ENCODE measurements around the gene CSNK1E.

The CSNK1E gene

DNA sequence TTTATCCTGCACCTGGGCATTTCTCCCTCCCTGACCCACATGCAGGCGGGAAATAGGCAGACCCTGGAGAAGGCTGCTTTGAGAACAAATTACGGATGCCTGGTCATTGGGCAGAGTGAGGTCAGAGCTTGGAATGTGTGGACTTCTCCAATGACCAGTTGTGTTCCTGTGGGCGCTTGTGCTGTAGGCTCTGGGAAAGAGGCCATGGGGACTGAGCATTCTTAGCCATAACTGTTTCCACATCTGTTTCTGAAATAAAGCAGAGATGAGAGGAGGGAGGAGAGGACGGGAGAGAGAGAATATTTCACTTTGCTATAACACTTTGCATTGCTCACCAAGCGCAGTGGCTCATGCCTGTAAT, 33.2 kb downstream of the CSNK1E start:
- TF ChIP-seq, protein P1, sequence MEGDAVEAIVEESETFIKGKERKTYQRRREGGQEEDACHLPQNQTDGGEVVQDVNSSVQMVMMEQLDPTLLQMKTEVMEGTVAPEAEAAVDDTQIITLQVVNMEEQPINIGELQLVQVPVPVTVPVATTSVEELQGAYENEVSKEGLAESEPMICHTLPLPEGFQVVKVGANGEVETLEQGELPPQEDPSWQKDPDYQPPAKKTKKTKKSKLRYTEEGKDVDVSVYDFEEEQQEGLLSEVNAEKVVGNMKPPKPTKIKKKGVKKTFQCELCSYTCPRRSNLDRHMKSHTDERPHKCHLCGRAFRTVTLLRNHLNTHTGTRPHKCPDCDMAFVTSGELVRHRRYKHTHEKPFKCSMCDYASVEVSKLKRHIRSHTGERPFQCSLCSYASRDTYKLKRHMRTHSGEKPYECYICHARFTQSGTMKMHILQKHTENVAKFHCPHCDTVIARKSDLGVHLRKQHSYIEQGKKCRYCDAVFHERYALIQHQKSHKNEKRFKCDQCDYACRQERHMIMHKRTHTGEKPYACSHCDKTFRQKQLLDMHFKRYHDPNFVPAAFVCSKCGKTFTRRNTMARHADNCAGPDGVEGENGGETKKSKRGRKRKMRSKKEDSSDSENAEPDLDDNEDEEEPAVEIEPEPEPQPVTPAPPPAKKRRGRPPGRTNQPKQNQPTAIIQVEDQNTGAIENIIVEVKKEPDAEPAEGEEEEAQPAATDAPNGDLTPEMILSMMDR (IDR thresholded peaks at IDR 0.05; ENCODE audit: control extremely low read depth, extremely low read depth, low read depth, missing control alignments), result no peak
- CTCF ChIA-PET, result interaction anchor here (1.8 kb wide), 1 partner anchor 14 kb away, joined by 6 read pairs; no protein-coding TSS in a partner anchor
- POLR2A ChIA-PET, result no interaction called here
- no peak for DNase-seq (ENCODE audit: extremely low spot score)

DNA sequence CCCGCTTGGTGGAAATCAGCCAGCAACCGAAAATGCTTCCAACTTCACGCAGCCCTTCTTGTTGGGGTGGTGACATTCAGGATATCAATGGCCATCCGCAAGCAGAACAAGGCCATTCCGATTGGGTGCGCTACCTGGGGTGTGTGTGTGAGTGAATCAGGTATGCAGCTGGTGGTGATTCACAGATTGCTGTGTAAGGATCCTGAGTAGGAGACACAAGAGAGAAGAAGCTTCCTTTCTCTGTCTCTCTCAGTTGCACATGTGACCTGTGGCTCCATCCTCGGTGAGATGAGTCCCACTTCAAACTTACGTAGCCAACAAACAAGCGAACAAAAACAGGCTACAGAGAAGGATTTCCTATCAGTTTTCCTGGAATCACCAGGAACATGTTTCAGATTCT, 34.8 kb downstream of the CSNK1E start:
- no peak for DNase-seq (ENCODE audit: extremely low spot score)
- ChIA-PET POLR2A (no interaction called here), CTCF (no interaction called here)
- TF ChIP-seq, protein P1 (IDR thresholded peaks at IDR 0.05; ENCODE audit: control extremely low read depth, extremely low read depth, low read depth, missing control alignments), result no peak

DNA sequence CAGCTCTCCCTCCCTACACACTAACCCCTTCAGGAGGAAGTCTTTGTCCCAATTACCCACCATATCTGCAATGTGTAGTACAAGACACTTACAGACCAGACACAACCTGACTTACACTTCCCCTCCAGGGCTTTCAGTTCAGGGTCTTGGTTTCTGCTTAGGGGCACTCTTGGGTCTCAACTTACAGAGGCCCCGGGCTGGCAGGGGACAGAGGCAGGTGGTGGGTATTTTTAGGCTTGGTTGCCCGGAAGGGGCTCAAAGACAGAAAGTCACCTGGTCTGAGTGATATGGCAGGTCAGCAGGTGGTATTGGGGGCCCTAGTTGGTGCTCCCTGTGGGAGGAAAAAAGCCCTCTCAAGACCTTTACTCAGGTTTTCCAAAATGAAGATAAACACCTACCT, 41.1 kb downstream of the CSNK1E start:
- TF ChIP-seq, protein P1 (IDR thresholded peaks at IDR 0.05; ENCODE audit: control extremely low read depth, extremely low read depth, low read depth, missing control alignments), result no peak
- ChIA-PET CTCF (no interaction called here), POLR2A (no interaction called here)
- no peak for DNase-seq (ENCODE audit: extremely low spot score)

DNA sequence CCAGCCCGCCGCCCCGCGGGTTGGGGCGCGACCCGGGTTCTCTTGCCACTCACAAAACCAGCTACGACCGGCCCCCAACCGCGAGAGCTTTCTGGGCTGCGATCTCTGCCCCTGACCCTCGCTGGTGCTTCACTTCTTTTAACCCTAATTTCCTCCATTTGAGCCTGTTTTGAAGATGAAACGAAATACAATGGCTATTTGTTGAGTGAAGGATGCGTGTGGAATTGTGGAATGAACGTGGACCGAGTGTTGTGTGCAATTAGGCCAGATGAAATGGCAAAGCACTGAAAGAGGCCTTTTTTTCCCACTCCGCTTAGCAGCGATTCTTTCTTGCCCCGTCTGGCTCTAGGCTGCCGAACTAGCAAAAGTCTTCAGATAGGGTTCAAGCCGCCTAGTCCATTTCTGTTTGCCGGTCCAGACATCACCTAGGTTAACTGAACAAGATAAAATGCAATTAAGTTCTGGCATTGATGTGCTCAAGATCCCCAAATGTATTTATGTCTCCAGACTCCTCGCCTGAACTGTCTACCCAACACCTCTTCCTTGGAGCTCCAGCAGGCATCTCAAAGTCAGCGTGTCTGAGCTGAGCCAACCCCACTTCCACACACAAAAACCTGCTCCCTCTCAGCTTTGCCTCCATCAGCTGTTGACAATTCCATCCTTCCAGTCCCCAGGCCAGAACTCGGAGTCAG, 44.0 kb downstream of the CSNK1E start:
- TF ChIP-seq, protein P1 (IDR thresholded peaks at IDR 0.05; ENCODE audit: control extremely low read depth, extremely low read depth, low read depth, missing control alignments), result no peak
- ChIA-PET POLR2A (no interaction called here), CTCF (interaction anchor here (1.3 kb wide), 1 partner anchor 13 kb away, joined by 3 read pairs; no protein-coding TSS in a partner anchor)
- no peak for DNase-seq (ENCODE audit: extremely low spot score)

DNA sequence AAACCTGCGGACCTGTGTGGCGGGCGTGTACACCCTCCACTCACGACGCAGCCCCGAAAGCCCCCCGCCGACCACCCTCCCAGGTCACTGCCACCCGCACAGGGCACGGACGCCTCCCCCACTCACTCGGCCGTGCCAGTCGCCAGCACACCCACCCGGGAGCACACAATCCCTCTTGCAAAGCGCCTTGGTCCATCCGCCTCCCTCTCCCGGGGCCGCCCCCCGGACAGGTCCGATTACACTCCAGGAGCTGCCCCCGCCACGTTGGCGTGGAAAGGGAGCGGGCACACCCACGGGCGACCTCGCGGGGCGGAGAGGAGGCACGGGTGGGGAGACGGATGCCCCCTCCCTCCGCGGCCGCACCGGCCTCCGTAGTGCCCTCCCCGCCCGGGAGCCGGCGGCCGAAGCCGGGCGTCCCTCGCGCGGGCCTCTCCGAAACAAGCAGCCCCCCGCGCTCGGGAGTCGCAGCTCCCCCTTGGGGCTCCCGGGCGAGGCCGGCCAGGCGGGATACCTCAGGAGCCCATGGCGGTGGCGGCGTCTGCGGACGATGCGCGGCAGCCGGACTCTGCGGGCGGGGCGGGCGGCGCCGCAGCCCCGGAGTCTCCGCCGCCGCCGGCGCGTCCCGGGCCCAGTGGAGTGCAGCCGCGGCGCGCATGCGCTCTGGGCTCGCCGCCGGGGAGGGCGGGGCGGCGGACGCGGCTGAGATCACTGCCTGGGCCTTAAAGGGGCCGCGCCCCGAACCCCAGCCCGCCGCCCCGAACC, 44.7 kb downstream of the CSNK1E start, which contains the start of gene TMEM184B:
TMEM184B (minus strand) TSS at position 638 of the 762 bp plus-strand sequence. CDS start 25,049 bp downstream, outside the sequence.
- CTCF ChIA-PET, result interaction anchor here (1.3 to 3.5 kb wide), 2 partner anchors 12 to 220 kb away, joined by 3 to 7 read pairs; no protein-coding TSS in a partner anchor
- POLR2A ChIA-PET, result no interaction called here
- TF ChIP-seq, protein P1 (IDR thresholded peaks at IDR 0.05; ENCODE audit: control extremely low read depth, extremely low read depth, low read depth, missing control alignments), result no peak
- peak; percentile 97 for DNase-seq (ENCODE audit: extremely low spot score)

DNA sequence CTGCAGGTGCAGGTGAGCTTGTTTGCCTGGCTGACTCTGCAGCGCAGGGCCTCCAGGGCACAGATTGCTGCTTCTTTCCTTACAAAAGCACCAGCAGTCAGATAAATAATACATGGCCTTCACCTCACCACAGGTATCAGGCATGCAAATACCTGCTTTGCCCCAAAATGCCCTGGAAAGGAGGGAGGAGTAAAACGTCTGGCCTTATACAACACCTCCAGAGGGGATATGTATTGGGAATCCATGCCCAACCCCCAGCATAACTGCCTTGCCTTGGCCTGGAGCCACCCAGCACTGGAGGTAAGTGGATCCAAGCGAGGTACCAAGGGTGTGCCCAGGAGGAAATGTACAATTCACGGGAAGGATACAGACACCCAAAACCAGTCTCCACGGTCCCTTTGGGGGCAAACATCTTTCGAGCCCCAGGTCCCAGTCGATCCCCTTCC, 45.3 kb downstream of the CSNK1E start:
- DNase-seq (ENCODE audit: extremely low spot score), result no peak
- POLR2A ChIA-PET, result no interaction called here
- CTCF ChIA-PET, result interaction anchor here (3.5 kb wide), 1 partner anchor 220 kb away, joined by 7 read pairs; no protein-coding TSS in a partner anchor
- TF ChIP-seq, protein P1 (IDR thresholded peaks at IDR 0.05; ENCODE audit: control extremely low read depth, extremely low read depth, low read depth, missing control alignments), result no peak
